Dedifferentiated amniotic fluid mesenchymal stem cell (primary cell): ENCODE measurements around the gene DLGAP1.
"Not testable (repeated sequence)": the region's sequence is repeated elsewhere in the genome, so short reads cannot be mapped to it uniquely, and the experiment has no call there.

Experiments
- DNase-seq: peaks from one replicate; pipeline ENCODE4 v3.0.0-alpha.2; 2016; ENCODE audit errors: extremely low spot score

The DLGAP1 gene

GRCh38 chr18:4385876-4386275, 69.2 kb downstream of the DLGAP1 start:
- no peak for DNase-seq

DNA sequence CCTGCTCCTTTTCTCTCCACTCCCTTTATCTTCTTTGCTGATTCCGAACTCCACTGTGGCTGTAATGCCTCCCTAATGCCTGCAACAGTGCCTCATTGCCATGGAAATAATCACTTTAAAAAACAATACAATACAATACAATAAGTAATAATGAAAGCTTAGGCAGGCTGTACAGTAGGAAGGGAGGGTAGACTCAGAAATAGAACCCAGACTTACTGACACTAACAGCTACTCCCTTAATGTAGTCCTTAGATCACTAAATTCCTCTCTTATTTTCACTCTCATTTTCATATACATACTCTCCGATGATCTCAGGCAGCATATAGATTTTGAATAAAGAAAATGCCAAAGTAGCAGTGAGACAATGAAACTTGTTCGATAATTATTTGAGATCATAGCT, 70.2 kb downstream of the DLGAP1 start:
- no peak for DNase-seq

DNA sequence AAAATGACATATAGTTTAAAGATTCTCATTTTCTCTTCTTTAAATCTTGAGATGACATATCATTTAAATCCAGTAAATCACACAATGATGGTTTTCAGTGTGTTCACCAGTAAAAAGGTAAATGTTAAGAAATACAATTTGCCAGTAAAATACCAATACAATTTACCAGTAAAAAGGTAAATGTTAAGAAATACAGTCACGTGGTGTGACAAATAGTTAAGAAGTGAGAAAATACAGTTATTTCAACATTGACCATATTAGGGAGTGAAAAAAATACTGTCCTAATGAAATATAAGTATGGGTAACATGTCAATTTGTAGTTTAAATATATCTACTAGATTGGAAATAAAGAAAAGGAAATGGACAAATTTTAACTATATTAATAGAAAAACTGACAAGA, 80.5 kb downstream of the DLGAP1 start:
- DNase-seq = no peak

GRCh38 chr18:4369705-4370104, 85.4 kb downstream of the DLGAP1 start:
- no peak for DNase-seq

DNA sequence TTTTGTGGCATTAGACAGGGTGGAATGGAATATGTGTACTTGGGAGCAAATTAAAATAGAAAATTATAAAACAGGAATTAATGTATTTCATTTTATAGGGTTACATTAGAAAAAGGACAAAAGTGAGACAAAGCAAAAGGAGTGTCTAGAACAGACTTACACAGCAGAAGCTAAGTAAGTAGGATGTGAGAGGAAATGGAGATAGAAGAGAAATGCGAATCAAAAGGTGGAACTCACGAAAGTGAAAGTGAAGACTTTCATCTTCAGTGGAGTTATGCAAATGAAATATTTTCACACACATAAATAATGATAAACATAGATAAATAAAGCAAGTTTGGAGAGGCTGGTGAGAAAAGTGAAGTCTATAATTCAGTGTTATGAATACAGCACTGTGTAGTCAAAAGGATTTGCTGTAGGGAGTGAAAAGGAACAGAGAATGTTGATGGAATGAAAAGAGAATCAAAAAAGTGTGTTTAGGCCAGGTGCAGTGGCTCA, 94.8 kb downstream of the DLGAP1 start:
- no peak for DNase-seq

- no peak for DNase-seq
These were observed 96.5 kb downstream of the DLGAP1 start for GRCh38 chr18:4358618-4359017.

- no peak for DNase-seq
These were observed 97.5 kb downstream of the DLGAP1 start for GRCh38 chr18:4357579-4357978.

- DNase-seq = no peak
These were observed 98.2 kb downstream of the DLGAP1 start for GRCh38 chr18:4356929-4357328.

- no peak for DNase-seq
These were observed 101.2 kb downstream of the DLGAP1 start for GRCh38 chr18:4353853-4354418.

GRCh38 chr18:4352746-4353551, 102.2 kb downstream of the DLGAP1 start:
- no peak for DNase-seq

DNA sequence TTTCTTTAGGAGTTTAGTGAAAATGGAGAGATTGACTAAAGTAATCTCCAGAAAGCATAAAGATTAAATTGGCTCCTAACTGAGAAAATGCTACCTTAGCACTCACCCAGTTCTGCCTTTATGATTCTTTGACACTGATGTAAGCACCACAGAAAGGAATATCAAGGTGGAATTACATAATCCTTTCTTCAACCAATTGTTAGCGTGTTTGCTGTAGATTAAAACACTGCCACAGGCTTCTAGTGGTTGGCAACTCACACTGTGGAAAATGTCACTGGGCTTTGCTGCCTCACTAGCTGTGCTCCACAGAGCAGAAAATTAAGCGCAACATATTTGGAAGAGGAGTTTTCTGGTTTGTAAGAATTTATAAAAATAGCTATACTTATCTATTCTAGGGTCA, 104.1 kb downstream of the DLGAP1 start:
- DNase-seq = no peak

DNA sequence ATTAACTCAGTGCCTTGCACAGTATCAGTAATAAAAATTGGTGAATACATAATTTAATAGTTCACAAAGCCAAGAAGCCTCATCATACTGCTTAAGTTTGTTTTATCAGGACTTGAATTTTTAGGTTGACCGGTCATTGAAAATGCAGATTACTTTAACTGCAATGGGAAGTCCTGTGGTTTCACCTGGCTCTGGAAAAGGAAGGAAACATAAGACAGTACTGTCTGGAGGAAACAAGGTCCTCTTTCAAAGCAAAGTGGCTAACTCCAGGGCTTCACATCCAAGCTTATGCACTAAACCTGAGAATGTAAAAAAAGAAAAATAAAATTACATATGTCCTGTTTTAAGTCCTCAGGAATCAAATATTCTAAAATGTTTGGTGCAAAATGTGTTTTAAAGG, 119.7 kb downstream of the DLGAP1 start:
- no peak for DNase-seq

GRCh38 chr18:4333043-4333442, 122.1 kb downstream of the DLGAP1 start:
- no peak for DNase-seq

DNA sequence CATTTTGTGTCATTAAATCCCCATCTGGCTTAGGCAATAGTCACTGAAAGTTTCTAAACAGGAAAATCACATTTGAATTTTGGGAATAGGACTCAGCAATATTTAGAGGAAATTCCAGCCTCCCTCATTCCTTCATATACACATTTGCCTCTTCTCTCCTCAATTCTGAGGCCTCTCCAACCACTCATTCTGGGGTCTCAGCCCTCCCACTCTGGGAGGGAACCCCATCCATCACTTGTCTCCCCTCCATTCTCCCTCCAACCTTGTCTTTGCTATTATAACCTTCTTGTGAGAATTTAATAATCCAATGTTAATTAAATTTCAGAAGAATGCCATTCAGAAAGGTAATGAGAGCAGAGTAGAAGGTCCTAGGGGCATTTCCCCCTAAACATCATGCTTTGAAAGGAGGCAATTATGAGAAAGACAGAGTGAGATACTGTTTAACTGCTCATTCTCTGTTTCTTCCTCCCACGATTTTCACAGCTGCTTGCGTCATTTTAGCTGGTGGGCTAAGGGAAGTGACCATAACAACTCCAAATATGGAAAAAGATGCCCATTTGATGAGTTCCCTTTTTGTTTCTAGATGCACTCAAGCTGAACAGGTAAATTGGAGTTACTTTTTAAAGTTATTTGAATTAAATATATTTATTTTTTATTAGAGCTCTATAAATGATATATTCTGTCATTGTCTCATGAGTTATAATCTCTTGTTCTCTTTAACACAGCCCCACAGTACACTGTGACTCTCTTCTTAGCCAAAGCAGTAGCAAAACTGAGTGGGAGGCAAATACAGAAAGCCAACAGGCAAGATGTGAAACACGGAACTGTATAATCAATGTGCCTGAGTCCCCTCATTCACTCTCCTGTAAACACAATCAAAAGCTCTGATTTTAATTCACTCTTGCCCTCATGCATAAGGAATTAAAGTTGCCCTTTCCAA, 135.1 kb downstream of the DLGAP1 start:
- DNase-seq = no peak

GRCh38 chr18:4318311-4318710, 136.8 kb downstream of the DLGAP1 start:
- no peak for DNase-seq

GRCh38 chr18:4311945-4312344, 143.2 kb downstream of the DLGAP1 start:
- DNase-seq = not testable (repeated sequence)

- DNase-seq = no peak
These were observed 144.0 kb downstream of the DLGAP1 start for GRCh38 chr18:4311136-4311535.

- DNase-seq = no peak
These were observed 145.9 kb downstream of the DLGAP1 start for GRCh38 chr18:4309227-4309626.

DNA sequence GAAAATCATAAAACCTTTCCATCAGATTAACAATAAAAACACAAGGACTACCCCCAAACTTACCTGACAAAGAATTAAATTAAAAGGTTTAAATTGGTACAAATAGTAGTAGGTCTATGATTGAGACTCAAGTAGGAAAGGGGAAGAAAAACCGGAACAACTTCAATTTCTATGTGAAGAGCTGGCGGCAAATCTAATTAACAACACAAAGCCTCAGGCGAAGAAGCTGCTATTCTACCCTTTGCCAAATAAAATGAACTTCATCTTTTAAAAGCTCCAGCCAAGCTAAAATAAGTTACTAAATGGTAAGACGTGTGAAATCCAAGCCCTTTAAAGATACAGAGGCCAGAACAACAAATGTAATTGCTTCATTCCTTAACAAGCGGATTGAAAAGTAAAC, 146.5 kb downstream of the DLGAP1 start:
- no peak for DNase-seq

- DNase-seq = no peak
These were observed 155.7 kb downstream of the DLGAP1 start for GRCh38 chr18:4299395-4299794.

- DNase-seq = no peak
These were observed 161.8 kb downstream of the DLGAP1 start for GRCh38 chr18:4293337-4293736.

GRCh38 chr18:4292696-4293095, 162.4 kb downstream of the DLGAP1 start:
- no peak for DNase-seq
